Tibial nerve (tissue), 3 donors: ENCODE results near the gene HDAC11.

Source experiments
- CTCF ChIP-seq, 5 experiments: fragments of 200-600 bp in 3 of 5; fragments of 450-650 bp in 2 of 5; sonication (generic) in 3 of 5; IDR thresholded peaks; one replicate each; pipeline ENCODE4 v1.5.1; 2016 to 2019; ENCODE audit warnings: antibody characterized with exemption in 5 of 5, mild to moderate bottlenecking in 3 of 5, moderate library complexity in 2 of 5
- POLR2A ChIP-seq, 2 donors: fragments of 450-650 bp; IDR thresholded peaks; one replicate each; pipeline ENCODE4 v1.6.1; 2017; ENCODE audit warnings: antibody characterized with exemption in 2 of 2, mild to moderate bottlenecking in 2 of 2, moderate library complexity in 2 of 2

GRCh38 chr3:13537909-13538296, 57.8 kb downstream of the HDAC11 start:
- TF ChIP-seq POLR2A (IDR thresholded peaks at IDR 0.05) (no peak), CTCF (IDR thresholded peaks at IDR 0.05) (no peak)
